Stimulated activated CD4-positive, alpha-beta T cell treated with anti-CD3 and anti-CD28 coated beads, Interleukin-2, amount 100 ng/mL, for 48 hours (primary cell): ENCODE data around the gene ATOSB.
"Not testable (repeated sequence)": the region's sequence is repeated elsewhere in the genome, so short reads cannot be mapped to it uniquely, and the experiment has no call there.

ENCODE experiments used
- DNase-seq, 2 donors: peaks; one replicate each; pipeline ENCODE4 v3.0.0-alpha.2; 2020

ATOSB gene, protein sequence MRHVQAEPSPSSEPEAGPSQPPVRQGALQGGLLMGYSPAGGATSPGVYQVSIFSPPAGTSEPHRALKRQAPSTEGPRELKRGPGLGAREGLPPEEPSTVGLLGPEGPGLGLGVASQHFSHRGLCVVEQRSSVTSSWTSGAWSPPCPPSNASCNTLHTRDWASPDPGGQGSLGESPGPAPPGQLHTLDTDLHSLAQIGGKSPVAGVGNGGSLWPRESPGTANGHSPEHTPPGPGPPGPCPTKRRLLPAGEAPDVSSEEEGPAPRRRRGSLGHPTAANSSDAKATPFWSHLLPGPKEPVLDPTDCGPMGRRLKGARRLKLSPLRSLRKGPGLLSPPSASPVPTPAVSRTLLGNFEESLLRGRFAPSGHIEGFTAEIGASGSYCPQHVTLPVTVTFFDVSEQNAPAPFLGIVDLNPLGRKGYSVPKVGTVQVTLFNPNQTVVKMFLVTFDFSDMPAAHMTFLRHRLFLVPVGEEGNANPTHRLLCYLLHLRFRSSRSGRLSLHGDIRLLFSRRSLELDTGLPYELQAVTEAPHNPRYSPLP

DNA sequence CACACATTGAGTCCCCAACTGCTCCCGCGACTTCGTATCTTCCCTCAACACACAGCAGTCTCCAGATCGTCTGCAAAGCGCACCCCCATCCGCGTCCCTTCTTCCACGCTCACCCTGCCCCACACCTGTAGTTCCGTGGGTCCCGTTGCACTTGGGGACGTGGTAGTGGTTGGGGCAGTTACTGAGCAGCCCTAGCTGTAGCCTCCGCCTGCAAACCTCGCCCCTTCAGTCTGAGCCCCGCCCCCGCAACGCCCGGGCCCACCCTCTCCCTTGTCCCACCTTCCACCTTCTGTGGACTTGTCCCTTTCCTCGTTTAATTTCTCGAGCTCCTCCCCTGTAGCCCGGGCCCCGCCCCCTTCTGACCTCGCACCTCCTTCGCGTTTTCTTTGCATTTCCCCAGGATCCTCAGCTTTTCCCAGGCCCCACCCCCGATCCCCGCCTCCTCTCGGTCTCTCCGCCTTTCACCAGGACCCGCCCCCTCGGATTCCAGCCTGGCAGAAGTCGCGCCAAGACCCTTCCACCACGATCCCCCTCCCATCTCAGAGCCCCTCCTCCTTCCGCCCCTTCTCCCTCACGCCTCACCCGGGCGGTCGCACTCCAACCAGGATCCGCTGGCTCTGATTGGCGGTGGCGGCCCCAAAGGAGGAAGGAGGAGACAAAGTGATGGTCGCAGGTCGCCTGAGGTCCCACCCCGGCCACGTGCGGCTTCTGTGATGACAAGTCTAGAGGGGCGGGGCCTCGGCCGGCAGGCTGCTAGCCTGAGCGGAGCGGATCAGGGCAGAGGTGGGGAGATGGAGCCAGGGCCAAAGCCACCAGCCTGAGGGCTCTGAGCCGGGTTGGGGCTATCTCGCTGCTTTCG, at the start of gene ATOSB:
Gene ATOSB (minus strand): TSS at position 183 of the 859 bp plus-strand sequence. CDS start 7,588 bp downstream, outside the sequence.
- peak; percentile 87 for DNase-seq

DNA sequence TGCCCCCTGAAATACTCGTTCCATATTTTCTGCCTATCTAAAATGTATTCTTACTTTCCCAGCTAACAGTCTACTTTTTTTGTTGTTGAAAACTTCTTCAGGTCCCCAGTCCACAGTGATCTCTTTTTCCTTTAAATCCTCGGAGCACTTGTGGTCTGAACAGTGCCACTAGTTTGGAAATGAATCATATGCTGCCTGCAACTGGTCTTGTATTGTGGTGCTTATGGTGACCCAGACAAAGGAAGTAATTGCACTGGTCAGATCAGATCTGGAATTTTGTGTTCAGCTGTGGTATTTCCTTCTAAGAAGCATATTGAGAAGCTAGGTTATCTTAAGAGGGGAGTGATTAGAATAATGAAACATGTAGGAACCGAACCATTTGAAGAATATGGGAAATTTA, 49.0 kb upstream of the ATOSB start:
- no peak for DNase-seq

DNA sequence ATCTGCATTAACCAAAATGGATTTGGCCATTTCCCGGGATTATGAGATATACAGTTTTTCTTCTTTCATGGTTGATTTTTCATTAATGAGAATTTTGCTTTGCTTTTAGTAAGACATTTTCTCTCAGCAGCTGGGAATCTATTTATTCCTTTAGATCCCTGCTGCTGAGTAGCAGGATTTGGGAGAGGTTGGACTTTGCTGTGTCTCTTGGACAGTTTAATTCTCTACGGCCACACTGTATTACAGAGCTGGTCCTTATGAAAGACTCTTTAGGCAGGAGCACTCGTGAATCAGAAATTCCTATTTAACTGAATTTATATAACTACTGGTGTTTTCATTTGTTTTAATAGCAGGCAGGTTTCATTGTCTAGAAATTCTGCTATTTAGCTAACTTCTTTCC, 47.8 kb upstream of the ATOSB start:
- DNase-seq = no peak

DNA sequence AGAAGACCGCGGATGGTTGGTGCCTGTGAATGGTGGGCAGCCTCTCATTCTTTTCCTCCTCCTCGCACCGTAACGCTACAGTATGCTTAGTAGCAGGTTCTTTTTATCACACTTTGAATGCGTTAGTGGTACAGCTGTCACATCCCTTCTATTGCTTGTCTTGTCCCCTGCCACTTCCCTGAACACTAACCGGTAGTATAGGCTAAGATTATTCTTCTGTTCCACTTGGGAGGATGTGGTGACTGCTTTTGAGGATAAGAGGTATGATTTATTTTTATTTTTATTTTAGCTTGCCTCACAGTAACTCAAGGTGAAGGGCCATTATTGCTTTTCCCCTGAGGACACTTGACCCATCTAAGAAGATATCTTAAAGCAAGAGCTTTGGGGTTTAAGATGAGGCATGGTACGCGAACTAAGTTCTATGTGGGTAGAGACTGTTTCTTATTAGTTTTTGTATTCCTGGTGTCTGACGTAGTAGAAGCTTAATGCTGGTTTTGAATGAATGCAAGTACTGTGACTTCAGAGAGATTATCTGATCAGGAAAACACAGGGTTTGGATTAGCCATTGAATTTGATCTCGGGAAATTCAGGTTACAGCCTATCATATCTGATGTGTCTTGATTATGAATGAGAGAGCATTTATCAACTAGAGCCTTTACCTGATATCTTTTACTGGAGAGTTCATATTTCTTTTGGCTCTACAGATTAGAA, 47.1 kb upstream of the ATOSB start:
- no peak for DNase-seq

DNA sequence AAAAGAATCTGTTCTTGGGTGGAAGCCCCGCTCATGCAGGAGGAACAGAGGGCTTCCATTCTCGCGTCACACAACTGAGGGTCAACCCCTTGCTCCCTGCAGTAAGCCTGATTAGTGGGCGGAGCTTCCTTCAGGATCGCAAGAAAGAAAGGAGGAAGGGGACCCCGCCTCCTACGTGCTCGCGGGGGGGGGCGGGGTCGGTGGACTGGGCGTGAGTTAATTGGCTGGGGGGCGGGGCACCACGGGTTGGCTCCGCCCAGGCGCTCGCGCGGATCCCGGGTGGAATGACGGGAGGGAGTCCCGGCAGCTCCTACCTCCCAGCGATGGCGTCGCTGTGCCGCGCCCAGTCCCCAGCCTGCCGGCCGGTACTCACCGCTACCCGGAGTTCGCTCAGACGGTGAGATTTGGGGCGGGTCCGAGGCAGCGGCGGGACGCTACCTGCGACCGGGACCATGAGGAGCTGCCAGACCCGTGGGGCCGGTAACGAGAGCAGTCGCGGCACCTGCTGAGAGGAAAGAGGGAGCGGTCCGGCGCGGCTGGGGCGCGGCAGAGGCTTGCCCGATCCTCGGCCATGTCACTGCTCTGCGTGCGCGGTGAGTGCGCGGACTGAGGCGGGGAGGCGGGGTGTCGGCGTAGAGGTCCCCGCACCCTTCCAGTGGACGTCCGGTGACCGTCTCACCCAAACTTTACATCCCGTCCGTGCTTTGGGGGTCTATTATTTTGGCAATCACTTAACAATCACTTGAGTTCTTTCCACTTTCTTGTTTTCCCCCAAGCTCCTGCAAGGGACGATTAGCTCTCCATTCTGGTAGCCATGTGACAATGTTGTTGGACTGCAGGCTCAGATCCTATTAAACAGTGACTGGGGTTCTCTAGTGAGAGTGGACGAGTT, 46.3 kb upstream of the ATOSB start, which contains the start of gene UNC13B:
Gene UNC13B (plus strand): TSS at position 297 of the 892 bp plus-strand sequence. CDS start 275 bp downstream, at position 572.
- peak; percentile 64 to 76 for DNase-seq

DNA sequence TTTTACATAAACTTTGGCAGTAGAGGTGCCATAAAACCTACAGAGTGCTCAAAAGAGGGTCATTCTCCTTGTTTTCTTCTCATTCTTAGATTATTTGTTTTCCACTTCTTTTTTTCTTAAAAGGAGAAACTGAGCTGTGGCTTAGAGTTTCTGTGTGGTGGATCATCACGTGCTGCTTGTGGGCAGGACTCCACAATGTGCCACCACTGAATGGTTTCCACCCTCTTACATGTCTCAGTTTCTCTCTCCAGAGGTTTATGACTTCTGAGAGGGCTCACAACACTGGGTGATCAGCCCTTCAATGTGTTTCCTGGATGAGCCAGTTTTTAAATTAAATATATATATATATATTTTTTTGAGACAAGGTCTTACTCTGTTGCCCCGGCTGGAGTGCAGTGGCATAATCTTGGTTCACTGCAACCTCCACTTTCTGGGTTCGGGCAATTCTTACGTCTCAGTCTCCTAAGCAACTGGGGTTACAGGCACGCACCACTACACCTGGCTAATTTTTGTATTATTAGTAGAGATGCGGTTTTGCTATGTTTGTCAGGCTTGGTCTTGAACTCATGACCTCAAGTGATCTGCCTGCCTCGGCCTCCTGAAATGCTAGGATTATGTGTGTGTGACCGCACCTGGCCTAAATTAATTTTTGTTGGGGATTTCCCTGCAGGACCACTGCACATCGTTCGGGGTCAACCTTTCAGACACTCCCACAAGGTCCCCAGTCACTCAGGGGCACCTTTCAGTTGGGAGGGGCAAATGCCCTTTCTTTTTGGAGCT, 43.0 kb upstream of the ATOSB start:
- DNase-seq = no peak

DNA sequence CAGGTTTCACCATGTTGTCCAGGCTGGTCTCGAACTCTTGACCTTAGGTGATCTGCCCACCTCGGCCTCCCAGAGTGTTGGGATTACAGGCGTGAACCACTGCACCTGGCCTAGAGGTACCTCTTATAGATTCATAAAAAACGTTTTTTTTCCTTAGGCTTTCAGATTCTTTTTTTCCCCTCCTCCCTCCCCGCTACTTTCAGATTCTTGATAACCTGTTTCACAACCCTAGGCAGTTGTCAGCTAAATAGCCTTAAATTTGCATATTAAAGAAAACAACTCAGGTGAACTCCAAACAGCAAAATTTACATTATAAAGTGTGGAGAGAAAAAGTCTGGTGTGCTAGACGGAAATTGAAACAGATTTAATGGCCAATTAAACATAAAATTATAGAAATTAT, 42.2 kb upstream of the ATOSB start:
- DNase-seq = not testable (repeated sequence)

DNA sequence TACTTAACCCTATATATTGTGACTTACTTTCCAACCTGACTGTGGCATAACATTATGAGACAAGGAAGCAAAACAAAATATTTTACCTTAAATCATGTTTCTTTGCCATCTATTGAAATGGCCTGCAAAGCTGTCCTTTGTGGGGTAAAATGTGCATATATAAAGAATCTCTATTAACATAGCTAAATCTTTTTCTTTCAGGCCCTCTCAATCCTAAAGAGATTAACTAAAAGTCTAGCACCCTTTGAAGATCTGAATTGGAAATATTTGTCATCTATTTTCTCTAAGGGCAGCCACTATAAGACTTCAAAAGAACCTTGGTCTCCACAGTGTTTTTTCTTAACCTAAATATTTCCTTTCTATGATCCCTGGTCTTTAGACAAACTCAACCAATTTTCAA, 41.1 kb upstream of the ATOSB start:
- no peak for DNase-seq

DNA sequence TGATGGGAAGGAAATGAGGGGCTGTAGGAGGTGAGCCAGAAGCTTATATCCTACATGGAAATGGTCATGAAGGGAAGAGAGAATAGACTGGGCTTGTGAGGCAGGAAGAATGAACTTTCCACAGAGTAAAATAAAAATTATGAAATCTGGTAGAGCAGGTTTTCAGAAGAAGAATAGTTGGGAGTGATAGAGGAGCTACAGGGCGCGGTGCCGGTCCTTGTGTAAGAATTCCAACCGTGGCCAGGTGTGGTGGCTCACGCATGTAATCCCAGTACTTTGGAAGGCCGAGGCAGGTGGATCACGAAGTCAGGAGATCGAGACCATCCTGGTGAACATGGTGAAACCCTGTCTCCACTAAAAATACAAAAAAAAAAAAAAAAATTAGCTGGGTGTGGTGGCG, 37.3 kb upstream of the ATOSB start:
- DNase-seq = no peak

DNA sequence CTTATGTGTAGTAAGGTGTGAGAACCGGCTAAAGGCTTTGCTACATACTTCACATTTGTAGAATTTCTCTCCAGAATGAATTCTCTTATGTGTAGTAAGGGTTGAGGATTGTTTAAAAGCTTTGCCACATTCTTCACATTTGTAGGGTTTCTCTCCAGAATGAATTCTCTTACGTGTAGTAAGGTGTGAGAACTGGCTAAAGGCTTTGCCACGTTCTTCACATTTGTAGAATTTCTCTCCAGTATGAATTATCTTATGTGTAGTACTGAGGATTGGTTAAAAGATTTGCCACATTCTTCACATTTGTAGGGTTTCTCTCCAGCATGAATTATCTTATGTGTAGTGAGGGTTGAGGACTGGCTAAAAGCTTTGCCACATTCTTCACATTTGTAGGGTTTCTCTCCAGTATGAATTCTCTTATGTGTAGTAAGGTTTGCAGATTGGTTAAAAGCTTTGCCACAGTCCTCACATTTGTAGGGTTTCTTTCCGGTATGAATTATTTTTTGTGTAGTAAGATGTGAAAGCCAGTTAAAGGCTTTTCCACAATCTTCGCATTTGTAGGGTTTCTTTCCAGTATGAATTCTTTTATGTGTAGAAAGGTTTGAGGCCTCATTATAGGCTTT, 32.4 kb upstream of the ATOSB start:
- not testable (repeated sequence) for DNase-seq

DNA sequence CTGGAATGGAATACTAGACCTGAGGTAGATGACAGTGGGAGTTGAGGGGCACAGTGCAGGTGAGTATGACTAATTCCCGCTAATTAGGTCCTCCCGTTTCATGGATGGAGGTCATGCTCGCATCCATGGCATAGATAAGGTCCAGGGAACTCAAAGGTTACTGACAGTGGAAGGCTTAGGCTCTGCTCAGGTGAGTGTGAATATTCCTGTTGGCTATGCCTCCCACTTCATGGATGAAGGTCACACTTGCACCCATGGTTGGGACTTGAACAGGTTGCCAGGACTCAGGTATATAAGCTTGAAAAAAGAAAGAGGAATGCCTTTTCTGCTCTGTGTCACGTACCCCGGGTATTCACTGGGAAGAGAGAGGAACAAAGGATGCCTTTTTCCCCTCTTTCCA, 26.4 kb upstream of the ATOSB start:
- no peak for DNase-seq

DNA sequence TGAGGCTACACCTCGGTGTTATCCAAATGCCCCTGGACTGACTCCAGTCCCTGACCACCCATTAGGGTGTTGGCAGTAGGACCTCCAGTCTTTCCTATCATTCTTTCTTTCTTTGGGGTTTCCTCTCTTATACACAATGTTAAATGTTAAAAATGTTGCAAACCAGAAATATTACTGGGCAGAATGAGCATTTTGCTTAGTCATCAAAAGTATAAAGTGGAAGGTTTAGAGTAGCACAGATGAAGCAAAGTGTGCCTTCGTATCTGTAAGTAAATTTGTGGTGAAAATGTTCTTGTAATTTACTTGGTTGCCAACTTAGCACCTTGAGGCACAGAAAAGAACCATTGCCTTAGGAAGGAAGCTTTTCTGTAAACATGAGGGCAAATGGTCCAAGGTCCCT, 24.4 kb upstream of the ATOSB start:
- no peak for DNase-seq

DNA sequence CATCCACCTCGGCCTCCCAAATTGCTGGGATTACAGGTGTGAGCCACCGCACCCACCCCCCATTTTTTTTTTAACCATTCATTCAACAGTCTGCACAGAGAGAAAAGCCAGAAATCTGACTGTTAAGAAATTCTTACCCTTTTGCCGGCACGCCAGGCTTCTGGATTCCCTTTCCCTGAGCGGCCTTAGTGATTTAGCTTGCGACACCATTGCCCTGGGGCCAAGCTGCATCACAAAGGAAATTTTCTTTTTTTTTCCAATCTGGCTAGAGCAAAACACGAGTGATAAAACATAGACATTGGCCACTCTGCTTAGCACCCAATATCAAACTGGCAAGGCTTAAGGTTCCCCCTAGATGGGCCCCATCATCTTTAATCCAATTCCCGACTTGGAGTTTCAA, 21.2 kb upstream of the ATOSB start:
- DNase-seq = no peak

DNA sequence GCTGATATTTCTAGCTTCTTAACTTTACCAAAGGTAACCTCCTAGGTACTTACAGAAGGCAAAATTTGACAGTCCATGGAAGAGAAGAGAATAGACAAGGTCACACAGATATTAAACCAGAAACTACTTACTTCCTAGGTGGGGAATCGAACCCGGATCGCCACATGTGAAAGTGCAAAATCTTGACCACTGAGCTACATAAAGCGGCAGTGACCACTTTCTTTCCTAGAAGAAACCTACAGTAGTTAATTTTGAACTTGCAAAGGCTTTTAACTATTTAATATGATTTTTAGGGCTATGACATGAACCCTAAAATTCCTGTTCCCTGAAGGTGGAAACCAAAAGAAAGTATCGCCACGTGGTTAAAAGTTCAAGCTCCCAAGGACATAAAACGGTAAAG, 20.3 kb upstream of the ATOSB start:
- no peak for DNase-seq

DNA sequence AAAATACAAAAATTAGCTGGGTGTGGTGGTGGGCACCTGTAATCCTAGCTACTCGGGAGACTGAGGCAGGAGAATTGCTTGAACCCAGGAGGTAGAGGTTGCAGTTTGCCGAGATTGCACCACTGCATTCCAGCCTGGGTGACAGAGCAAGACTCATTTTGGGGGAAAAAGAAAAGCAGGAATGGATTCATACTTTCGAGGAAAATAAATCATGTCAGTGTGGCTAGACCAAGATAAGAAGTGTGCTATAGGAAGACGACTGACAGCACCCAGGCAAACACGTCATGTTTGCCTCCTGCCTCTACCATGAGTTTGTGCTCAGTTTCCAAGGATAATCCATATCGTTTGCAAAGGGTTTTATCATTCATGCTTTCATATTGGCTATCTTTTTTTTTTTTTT, 19.3 kb upstream of the ATOSB start:
- no peak for DNase-seq

DNA sequence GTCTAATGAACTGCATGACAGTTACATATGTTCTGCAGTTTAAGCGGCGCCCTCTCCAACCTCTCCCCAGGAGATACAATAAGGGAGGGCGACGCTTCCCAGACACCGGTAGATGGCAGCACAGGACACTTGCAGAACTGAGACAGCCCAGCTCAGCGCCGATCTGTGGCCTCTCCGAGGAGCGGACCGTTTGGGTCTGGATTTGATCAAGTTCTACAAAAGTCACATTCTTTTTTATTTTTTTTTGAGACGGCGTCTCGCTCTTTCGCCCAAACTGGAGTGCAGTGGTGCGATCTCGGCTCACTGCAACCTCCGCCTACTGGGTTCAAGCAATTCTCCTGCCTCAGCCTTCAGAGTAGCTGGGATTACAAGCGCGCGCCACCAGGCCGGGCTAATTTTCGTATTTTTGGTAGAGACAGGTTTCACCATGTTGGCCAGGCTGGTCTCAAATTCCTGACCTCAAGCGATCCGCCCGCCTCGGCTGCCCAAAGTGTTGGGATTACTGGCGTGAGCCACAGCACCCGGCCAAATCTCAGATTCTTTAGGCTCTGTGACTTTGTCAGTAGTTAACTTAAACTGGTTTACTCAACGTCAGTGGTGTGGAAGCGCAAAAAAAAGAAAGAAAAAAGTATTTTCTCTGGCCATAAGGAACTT, 1.4 kb upstream of the ATOSB start:
- peak; percentile 81 to 89 for DNase-seq

DNA sequence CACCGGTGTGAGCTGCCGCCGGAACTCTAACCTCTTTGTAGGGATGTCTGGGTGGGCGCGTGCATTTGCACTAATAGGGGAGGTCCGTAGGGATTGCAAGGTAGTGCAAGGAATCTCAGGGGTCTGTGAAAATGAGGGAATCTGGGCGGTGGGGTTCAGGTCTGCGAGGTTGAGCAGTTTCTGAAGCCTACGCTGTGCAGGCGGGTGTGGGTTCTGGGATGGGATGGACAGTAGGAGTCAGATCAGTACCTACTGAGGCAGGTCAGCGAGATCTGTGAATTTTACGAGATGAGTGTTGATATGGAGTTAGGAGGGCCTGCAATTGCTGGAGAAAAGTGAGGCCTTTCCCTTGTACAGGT, 856 bp upstream of the ATOSB start:
- DNase-seq = no peak

DNA sequence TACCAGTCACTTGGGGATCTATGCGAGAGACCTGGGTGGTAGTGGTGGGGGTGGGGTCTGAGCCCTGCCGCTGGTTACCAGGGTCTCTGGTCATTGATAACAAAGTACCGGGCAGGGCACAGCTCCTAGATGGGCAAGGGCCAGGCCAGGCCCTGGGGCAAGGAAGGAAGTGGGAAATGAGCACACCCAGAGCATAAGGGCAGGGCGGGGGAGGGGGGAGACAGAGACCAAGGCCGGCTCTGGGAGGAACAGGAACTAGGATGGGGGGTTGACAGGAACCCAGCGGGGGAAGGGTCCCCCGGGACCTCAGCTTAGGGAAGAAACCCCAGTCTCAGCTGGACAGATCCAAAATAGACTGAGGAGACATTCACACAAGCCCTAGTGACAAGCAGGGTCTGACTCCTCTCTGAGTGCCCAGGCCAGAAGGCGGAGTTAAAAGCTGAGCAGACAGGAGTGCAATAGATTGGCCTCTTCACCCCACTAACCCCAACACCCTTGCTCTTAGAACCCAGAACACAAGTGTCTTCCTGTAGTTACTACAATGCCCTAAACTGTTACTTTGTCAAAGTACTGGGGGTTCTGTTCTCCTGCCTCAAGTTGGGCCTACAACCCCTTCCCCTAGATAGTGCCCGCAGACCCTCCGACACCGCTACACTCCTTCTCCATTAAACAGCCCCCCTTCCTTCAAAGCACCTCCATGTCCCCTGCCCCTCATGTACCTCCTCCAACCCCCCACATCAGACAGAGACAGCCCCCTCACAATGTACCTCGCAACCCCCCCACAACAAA, 628 bp downstream of the ATOSB start:
- no peak for DNase-seq

DNA sequence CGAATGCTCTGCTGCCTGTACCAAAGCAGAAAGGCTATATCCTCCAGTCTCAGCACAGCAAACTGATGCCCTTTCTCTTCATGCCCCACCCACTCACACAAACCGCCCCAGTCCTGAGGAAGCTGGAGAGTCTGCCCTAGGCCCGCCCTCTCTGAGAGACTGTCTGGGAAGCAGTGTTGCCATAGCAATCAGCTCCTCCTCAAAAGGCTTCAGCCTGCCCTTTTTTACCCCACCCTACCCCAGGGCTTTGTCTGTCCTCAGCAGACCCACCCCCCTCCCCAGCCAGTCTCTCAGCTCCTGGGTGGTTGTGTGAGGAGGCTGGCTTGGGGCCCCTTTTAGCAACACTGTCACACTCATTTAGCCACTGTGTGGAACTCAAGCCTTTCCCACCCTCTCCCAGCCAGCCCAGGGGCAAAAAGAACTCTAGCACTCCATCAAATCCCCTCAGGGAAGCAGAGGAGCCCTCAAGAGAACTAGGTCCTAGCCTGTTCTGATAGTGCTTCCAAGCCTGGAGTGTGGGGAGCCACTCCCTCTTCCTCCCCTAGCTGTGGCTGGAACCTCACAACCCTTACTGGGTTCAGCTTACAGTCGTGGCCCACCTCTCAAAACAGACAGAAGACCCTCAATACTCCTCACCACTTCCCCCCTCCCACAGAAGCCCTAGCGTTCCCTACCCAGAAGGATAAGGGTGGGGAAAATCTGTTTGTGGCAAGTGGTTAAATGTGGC, 1.4 kb downstream of the ATOSB start:
- DNase-seq = peak; percentile 53 to 64
